Measurements from ENCODE around the gene BDH2.

- TF ChIP-seq CTCF (IDR thresholded peaks at IDR 0.05; ENCODE audit: poor library complexity, severe bottlenecking) (no peak), SMC3 (conservative IDR thresholded peaks at IDR 0.05; ENCODE audit: poor library complexity) (no peak)
Observed at GRCh38 chr4:103098756-103099440, 736 bp downstream of the BDH2 start.
